NT2/D1 (cell line): ENCODE data around the gene ZEB2.

Experiments used
- SUZ12 ChIP-seq: IDR thresholded peaks from 2 replicates; pipeline ENCODE4 v1.6.1; 2011; ENCODE audit not compliant: insufficient read length, insufficient read depth; ENCODE audit errors: extremely low read depth
- YY1 ChIP-seq: IDR thresholded peaks from 2 replicates; pipeline ENCODE4 v1.6.1; 2011; ENCODE audit not compliant: insufficient read length, insufficient read depth
- ZNF274 ChIP-seq: IDR thresholded peaks from 2 replicates; pipeline ENCODE4 v1.6.1; 2011; ENCODE audit warnings: mild to moderate bottlenecking, low read depth, low read length

GRCh38 chr2:144458541-144458940 is 61.4 kb downstream of the ZEB2 start:
- no peak for TF ChIP-seq ZNF274
- TF ChIP-seq YY1, result no peak
- no peak for TF ChIP-seq SUZ12
